K562 (cell line): Measurements from ENCODE around the gene ATP5PB. TPM values are rescaled to one million over a fixed set of nuclear protein-coding genes. Genes with fewer than 3 reads are reported as not detected.

ENCODE experiments used
- KAT2B ChIP-seq: IDR thresholded peaks from one replicate; pipeline ENCODE4 v1.6.1; 2012; ENCODE audit warnings: low read depth, mild to moderate bottlenecking, control low read depth, inconsistent platforms, low read length, moderate library complexity
- NFE2L1 ChIP-seq: fragments of 450-650 bp; IDR thresholded peaks from 2 replicates; pipeline ENCODE4 v1.6.1; 2016; ENCODE audit warnings: missing genetic modification characterization, low read depth, mild to moderate bottlenecking, missing compliant biosample characterization, moderate library complexity, borderline replicate concordance
- POLR2G ChIP-seq: fragments of 200-400 bp; formaldehyde crosslinking; IDR thresholded peaks from 2 replicates; pipeline ENCODE4 v1.6.1; 2017; ENCODE audit warnings: low read depth, mild to moderate bottlenecking, antibody characterized with exemption, low read length, moderate library complexity
- ZBTB17 ChIP-seq: fragments of 450-650 bp; formaldehyde crosslinking; IDR thresholded peaks from 2 replicates; pipeline ENCODE4 v1.4.0; 2020; ENCODE audit warnings: mild to moderate bottlenecking
- ZBTB8A ChIP-seq: fragments of 450-650 bp; IDR thresholded peaks from 2 replicates; pipeline ENCODE4 v1.6.1; 2018; ENCODE audit warnings: mild to moderate bottlenecking, moderate library complexity; ENCODE audit not compliant: partially characterized antibody
- ZNF583 ChIP-seq: fragments of 250-450 bp; sonication (Bioruptor Pico); IDR thresholded peaks from 2 replicates; pipeline ENCODE4 v1.4.0; 2020
- ZNF707 ChIP-seq: fragments of 250-450 bp; sonication (Bioruptor Pico); conservative IDR thresholded peaks from 2 replicates; pipeline ENCODE4 v1.8.0; 2022; ENCODE audit warnings: inconsistent platforms, mild to moderate bottlenecking, moderate library complexity
- ZNF764 ChIP-seq: fragments of 250-450 bp; sonication (Bioruptor Pico); IDR thresholded peaks from 2 replicates; pipeline ENCODE4 v1.4.0; 2020; ENCODE audit warnings: low read depth, mild to moderate bottlenecking, moderate library complexity
- polyA plus RNA-seq, 8 experiments: library from polyadenylated mRNA; depleted of rRNA in 4 of 8; stranded (reverse) in 5 of 8; unstranded in 3 of 8; fragments of >200 nt; fragmentation: Nextera tagmentation in 2 of 8; fragmentation: Illumina TruSeq in 1 of 8; extraction: Ambion mirVana in 2 of 8; extraction: Trizol in 1 of 8; gene quantifications; 2 replicates each; pipeline versions ENCODE4 v1.2.1 to v1.2.3, GENCODE V29; 2011 to 2014; ENCODE audit warnings: inconsistent platforms in 1 of 8, missing spikeins in 1 of 8
- total RNA-seq, 7 experiments: library from RNA; depleted of rRNA in 6 of 7; stranded (reverse); fragments of >200 nt in 6 of 7; fragmentation: Illumina TruSeq in 2 of 7; extraction: Trizol in 2 of 7; gene quantifications; 2 replicates each; pipeline versions ENCODE4 v1.2.1 to v1.2.3, GENCODE V29; 2011 to 2021; ENCODE audit warnings: low replicate concordance in 1 of 7
- TF ChIP-seq, protein P1 (sequence below): fragments of 450-650 bp; IDR thresholded peaks from 2 replicates; pipeline ENCODE4 v1.6.1; 2016; ENCODE audit warnings: mild to moderate bottlenecking, moderate library complexity
- TF ChIP-seq, protein P2 (sequence below): sonication (generic); formaldehyde crosslinking; IDR thresholded peaks from 2 replicates; pipeline ENCODE4 v1.8.1; 2023; ENCODE audit warnings: mild to moderate bottlenecking, missing genetic modification reagents, moderate library complexity
- TF ChIP-seq, protein P3 (sequence below): fragments of 200-800 bp; sonication (Bioruptor generic); IDR thresholded peaks from 2 replicates; pipeline ENCODE4 v1.6.1; 2016; ENCODE audit warnings: missing genetic modification characterization, missing compliant biosample characterization

Gene ATP5PB
- total and polyA plus RNA-seq, 9 of the 15 experiments (the other 6 are each of a cell fraction or from before 2014, with no cell fraction given), result 651 to 2,735 (median 1,061) TPM

DNA sequence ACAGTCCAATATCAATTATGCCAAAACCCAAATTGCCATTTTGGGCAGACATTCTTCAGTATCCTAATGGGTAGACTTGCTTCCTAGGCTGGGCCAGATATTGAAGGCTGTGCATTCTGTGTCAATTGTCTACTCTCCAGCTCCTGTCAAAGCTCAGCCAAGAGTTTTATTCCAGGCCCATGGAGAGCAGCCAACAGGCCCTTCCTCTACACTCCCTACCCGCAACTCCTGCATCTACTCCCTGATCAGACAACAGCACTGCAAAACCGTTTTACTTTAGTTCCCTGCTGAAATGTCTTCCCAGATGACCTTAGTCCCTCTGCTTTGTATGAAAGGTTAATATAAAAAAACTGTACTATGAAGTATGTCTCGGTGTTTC is 60.7 kb downstream of the ATP5PB start (continued):
- TF ChIP-seq, protein P1, sequence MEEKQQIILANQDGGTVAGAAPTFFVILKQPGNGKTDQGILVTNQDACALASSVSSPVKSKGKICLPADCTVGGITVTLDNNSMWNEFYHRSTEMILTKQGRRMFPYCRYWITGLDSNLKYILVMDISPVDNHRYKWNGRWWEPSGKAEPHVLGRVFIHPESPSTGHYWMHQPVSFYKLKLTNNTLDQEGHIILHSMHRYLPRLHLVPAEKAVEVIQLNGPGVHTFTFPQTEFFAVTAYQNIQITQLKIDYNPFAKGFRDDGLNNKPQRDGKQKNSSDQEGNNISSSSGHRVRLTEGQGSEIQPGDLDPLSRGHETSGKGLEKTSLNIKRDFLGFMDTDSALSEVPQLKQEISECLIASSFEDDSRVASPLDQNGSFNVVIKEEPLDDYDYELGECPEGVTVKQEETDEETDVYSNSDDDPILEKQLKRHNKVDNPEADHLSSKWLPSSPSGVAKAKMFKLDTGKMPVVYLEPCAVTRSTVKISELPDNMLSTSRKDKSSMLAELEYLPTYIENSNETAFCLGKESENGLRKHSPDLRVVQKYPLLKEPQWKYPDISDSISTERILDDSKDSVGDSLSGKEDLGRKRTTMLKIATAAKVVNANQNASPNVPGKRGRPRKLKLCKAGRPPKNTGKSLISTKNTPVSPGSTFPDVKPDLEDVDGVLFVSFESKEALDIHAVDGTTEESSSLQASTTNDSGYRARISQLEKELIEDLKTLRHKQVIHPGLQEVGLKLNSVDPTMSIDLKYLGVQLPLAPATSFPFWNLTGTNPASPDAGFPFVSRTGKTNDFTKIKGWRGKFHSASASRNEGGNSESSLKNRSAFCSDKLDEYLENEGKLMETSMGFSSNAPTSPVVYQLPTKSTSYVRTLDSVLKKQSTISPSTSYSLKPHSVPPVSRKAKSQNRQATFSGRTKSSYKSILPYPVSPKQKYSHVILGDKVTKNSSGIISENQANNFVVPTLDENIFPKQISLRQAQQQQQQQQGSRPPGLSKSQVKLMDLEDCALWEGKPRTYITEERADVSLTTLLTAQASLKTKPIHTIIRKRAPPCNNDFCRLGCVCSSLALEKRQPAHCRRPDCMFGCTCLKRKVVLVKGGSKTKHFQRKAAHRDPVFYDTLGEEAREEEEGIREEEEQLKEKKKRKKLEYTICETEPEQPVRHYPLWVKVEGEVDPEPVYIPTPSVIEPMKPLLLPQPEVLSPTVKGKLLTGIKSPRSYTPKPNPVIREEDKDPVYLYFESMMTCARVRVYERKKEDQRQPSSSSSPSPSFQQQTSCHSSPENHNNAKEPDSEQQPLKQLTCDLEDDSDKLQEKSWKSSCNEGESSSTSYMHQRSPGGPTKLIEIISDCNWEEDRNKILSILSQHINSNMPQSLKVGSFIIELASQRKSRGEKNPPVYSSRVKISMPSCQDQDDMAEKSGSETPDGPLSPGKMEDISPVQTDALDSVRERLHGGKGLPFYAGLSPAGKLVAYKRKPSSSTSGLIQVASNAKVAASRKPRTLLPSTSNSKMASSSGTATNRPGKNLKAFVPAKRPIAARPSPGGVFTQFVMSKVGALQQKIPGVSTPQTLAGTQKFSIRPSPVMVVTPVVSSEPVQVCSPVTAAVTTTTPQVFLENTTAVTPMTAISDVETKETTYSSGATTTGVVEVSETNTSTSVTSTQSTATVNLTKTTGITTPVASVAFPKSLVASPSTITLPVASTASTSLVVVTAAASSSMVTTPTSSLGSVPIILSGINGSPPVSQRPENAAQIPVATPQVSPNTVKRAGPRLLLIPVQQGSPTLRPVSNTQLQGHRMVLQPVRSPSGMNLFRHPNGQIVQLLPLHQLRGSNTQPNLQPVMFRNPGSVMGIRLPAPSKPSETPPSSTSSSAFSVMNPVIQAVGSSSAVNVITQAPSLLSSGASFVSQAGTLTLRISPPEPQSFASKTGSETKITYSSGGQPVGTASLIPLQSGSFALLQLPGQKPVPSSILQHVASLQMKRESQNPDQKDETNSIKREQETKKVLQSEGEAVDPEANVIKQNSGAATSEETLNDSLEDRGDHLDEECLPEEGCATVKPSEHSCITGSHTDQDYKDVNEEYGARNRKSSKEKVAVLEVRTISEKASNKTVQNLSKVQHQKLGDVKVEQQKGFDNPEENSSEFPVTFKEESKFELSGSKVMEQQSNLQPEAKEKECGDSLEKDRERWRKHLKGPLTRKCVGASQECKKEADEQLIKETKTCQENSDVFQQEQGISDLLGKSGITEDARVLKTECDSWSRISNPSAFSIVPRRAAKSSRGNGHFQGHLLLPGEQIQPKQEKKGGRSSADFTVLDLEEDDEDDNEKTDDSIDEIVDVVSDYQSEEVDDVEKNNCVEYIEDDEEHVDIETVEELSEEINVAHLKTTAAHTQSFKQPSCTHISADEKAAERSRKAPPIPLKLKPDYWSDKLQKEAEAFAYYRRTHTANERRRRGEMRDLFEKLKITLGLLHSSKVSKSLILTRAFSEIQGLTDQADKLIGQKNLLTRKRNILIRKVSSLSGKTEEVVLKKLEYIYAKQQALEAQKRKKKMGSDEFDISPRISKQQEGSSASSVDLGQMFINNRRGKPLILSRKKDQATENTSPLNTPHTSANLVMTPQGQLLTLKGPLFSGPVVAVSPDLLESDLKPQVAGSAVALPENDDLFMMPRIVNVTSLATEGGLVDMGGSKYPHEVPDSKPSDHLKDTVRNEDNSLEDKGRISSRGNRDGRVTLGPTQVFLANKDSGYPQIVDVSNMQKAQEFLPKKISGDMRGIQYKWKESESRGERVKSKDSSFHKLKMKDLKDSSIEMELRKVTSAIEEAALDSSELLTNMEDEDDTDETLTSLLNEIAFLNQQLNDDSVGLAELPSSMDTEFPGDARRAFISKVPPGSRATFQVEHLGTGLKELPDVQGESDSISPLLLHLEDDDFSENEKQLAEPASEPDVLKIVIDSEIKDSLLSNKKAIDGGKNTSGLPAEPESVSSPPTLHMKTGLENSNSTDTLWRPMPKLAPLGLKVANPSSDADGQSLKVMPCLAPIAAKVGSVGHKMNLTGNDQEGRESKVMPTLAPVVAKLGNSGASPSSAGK, result no peak
- no peak for TF ChIP-seq KAT2B
- no peak for TF ChIP-seq ZBTB8A
- TF ChIP-seq, protein P2, sequence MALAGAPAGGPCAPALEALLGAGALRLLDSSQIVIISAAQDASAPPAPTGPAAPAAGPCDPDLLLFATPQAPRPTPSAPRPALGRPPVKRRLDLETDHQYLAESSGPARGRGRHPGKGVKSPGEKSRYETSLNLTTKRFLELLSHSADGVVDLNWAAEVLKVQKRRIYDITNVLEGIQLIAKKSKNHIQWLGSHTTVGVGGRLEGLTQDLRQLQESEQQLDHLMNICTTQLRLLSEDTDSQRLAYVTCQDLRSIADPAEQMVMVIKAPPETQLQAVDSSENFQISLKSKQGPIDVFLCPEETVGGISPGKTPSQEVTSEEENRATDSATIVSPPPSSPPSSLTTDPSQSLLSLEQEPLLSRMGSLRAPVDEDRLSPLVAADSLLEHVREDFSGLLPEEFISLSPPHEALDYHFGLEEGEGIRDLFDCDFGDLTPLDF (CRISPR knock-in tag), result no peak
- TF ChIP-seq POLR2G, result no peak
- no peak for TF ChIP-seq NFE2L1 (tag)
- no peak for TF ChIP-seq ZNF764 (CRISPR knock-in tag)
- no peak for TF ChIP-seq ZBTB17
- TF ChIP-seq ZNF583, result no peak
- TF ChIP-seq, protein P3, sequence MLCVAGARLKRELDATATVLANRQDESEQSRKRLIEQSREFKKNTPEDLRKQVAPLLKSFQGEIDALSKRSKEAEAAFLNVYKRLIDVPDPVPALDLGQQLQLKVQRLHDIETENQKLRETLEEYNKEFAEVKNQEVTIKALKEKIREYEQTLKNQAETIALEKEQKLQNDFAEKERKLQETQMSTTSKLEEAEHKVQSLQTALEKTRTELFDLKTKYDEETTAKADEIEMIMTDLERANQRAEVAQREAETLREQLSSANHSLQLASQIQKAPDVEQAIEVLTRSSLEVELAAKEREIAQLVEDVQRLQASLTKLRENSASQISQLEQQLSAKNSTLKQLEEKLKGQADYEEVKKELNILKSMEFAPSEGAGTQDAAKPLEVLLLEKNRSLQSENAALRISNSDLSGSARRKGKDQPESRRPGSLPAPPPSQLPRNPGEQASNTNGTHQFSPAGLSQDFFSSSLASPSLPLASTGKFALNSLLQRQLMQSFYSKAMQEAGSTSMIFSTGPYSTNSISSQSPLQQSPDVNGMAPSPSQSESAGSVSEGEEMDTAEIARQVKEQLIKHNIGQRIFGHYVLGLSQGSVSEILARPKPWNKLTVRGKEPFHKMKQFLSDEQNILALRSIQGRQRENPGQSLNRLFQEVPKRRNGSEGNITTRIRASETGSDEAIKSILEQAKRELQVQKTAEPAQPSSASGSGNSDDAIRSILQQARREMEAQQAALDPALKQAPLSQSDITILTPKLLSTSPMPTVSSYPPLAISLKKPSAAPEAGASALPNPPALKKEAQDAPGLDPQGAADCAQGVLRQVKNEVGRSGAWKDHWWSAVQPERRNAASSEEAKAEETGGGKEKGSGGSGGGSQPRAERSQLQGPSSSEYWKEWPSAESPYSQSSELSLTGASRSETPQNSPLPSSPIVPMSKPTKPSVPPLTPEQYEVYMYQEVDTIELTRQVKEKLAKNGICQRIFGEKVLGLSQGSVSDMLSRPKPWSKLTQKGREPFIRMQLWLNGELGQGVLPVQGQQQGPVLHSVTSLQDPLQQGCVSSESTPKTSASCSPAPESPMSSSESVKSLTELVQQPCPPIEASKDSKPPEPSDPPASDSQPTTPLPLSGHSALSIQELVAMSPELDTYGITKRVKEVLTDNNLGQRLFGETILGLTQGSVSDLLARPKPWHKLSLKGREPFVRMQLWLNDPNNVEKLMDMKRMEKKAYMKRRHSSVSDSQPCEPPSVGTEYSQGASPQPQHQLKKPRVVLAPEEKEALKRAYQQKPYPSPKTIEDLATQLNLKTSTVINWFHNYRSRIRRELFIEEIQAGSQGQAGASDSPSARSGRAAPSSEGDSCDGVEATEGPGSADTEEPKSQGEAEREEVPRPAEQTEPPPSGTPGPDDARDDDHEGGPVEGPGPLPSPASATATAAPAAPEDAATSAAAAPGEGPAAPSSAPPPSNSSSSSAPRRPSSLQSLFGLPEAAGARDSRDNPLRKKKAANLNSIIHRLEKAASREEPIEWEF (CRISPR knock-in tag), result no peak
- no peak for TF ChIP-seq ZNF707 (CRISPR knock-in tag)
